Effector memory CD8-positive, alpha-beta T cell (primary cell): ENCODE results near the gene KIRREL3.

ENCODE experiments used
- ATAC-seq: fragments of 150-1000 bp; cut with Tn5 transposase; replicated peaks from 2 replicates; pipeline ENCODE4 v1.10.0; 2021; ENCODE audit warnings: mild to moderate bottlenecking, moderate library complexity
- DNase-seq, 3 experiments: peaks; one replicate each; pipeline ENCODE4 v3.0.0; 2021
- H3K27ac Mint-ChIP-seq, 2 donors: one replicate each; pipeline ENCODE4 v1.8.0; 2022; ENCODE audit warnings: mild to moderate bottlenecking in 2 of 2, mixed read lengths in 2 of 2, moderate library complexity in 2 of 2
- H3K27me3 Mint-ChIP-seq, 2 donors: one replicate each; pipeline ENCODE4 v1.8.0; 2022; ENCODE audit warnings: mixed read lengths in 2 of 2
- H3K36me3 Mint-ChIP-seq: one replicate; pipeline ENCODE4 v1.8.0; 2022; ENCODE audit warnings: mild to moderate bottlenecking, moderate library complexity, mixed read lengths; ENCODE audit not compliant: insufficient read depth
- H3K4me1 Mint-ChIP-seq, 2 donors: one replicate each; pipeline ENCODE4 v1.8.0; 2022; ENCODE audit warnings: low read depth in 2 of 2, mixed read lengths in 2 of 2
- H3K4me3 Mint-ChIP-seq, 2 donors: one replicate each; pipeline ENCODE4 v1.8.0; 2022; ENCODE audit warnings: mild to moderate bottlenecking in 2 of 2, mixed read lengths in 2 of 2, moderate library complexity in 2 of 2
- H3K9me3 Mint-ChIP-seq, 2 donors: one replicate each; pipeline ENCODE4 v1.8.0; 2022; ENCODE audit warnings: mixed read lengths in 2 of 2

KIRREL3 gene

DNA sequence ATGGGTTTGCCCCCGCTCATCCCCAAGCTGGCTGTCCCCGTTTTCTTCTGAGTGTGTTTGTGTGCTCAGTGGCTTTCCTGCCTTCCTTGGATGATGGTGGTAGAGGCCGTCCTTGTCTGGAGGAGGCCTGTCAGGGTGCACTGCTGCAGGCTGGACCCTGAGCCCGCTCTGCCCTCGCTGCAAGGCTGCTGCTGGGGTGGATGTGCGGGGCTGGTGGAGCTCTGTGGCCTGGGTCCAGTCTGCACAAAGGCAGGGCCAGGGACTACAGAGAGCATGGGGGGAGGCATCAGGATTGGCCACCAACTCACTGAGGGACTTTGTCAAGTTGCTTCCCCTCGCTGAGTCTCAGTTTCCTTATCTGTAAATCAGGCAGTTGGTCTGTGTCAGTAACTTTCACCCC, 275.0 kb downstream of the KIRREL3 start:
- Mint-ChIP-seq H3K36me3 (no peaks in the 10 kb centered on the region), H3K27ac (no peak overlapping the region), H3K9me3 (peaks cover 0 to 5% of the 10 kb centered on the region in 2 donors), H3K27me3 (peaks cover 9 to 15% of the 10 kb centered on the region in 2 donors), H3K4me3 (no peak overlapping the region), H3K4me1 (no peaks in the 10 kb centered on the region)
- DNase-seq (no peak), ATAC-seq (no peak)

DNA sequence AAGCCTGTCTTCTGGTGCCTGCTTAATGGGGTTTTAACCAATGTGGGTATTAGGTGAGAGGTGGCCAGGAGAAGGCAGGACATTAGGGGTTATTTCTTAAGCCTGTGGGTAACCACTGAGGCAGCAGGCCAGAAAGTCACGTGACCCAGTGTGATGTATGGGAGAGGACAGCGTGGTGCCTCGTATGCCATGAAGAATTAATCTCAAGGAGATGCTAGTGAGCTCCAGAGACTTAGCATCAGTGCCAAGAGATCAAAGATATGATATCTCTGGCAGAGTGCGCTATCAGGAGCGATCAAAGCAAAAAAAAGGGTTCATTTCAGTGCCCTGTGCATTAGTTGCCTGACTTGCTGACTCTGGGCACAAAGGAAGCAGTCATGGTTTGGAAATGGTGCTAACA, 275.5 kb downstream of the KIRREL3 start:
- Mint-ChIP-seq H3K36me3 (no peaks in the 10 kb centered on the region), H3K9me3 (peaks cover 0 to under 1% of the 10 kb centered on the region in 2 donors), H3K4me3 (no peak overlapping the region), H3K27me3 (peaks cover 4 to 19% of the 10 kb centered on the region in 2 donors), H3K27ac (no peak overlapping the region), H3K4me1 (no peaks in the 10 kb centered on the region)
- no peak for ATAC-seq
- DNase-seq: no peak

DNA sequence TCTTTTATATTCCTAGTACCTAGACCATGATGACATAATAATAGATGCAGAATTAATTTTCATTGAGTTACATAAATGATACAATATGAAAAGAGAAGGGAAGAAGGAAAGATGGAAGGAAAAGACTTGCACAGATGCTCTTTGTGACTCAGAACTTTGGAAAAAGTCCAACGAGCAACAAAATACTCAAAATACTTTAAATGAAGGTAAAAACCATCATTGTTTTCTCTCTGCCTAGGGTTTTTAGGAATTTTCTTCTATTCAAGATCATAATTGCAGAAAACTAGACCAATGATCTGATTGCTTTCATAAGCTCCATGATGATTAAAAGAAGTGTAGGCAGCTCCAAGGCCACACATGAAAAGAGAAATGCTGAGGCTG, 276.9 kb downstream of the KIRREL3 start:
- Mint-ChIP-seq H3K27ac (no peak overlapping the region), H3K27me3 (peaks cover 0 to 27% of the 10 kb centered on the region in 2 donors), H3K4me3 (no peak overlapping the region), H3K4me1 (no peaks in the 10 kb centered on the region), H3K9me3 (no peaks in the 10 kb centered on the region), H3K36me3 (no peaks in the 10 kb centered on the region)
- DNase-seq: no peak
- no peak for ATAC-seq

DNA sequence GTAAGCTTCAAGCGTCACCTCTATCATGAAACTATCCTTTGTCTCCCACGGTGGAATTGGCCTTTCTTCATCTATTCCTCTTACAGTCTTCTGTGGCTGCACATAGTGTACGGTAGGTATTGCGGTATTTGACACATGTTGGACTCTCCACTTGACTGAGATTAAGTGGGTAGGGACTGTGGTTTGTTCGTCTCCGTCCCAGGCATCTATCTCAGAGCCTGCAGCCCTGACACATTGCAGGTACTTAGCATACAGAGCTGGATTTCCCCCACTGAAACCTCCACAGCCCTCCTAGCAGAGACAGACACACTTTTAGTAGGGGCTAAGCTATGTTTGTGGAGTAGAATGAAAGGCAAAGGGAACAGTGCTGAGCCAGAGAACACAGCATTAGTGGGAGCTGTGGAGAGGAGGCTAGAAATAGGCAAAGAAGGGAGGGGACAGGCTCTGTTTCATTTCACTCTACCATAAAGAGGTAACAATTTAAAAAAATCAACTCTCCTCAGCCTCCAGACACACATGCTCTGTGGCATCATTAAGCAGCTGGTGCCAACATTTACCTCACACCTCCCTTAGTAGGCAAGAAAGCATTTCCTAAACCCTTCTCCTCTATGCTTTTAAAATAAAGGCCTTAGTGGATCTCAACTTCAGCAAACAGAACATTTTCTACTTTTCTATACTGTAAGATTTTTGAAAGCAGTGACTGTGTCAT, 277.5 kb downstream of the KIRREL3 start:
- no peak for ATAC-seq
- no peak overlapping the region for H3K4me3 Mint-ChIP-seq
- no peak overlapping the region for H3K27ac Mint-ChIP-seq
- no peaks in the 10 kb centered on the region for H3K4me1 Mint-ChIP-seq
- no peaks in the 10 kb centered on the region for H3K36me3 Mint-ChIP-seq
- peaks cover 0 to 28% of the 10 kb centered on the region in 2 donors for H3K27me3 Mint-ChIP-seq
- H3K9me3 Mint-ChIP-seq: no peaks in the 10 kb centered on the region
- no peak for DNase-seq

DNA sequence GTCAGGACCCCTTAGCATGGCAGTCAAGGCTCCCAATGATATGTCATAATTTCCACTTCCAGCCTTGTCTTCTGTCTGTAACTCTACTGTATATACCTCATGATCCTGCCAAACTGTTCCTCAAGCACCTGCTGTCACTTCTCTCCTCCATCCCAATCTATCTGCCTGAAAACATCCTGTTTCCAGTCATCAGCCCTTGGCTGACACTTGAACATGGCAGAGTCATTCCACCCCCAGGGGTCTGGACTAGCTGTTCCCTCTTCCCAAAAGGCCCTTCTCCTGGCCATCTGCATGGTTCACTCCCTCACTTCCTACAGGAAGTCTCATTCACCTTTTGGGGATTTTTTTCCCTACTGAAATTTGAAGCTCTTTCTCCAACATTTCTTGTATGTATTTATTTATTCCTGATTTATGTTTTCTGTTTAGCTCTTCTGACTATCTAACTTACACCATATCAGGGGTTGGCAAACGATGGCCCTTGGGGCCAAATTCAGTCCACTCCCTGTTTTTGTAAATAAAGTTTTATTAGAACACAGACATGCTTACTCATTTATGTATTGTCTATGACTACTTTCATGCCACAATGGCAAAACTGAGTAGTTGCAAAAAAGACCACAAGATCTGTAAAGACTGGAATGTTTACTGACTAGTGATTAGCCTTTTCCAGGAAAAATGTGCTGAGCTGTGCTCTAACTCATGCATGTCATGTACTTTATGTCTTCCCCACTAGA, 278.4 kb downstream of the KIRREL3 start:
- H3K36me3 Mint-ChIP-seq: no peaks in the 10 kb centered on the region
- H3K4me1 Mint-ChIP-seq: no peaks in the 10 kb centered on the region
- DNase-seq (no peak), ATAC-seq (no peak)
- no peak overlapping the region for H3K27ac Mint-ChIP-seq
- H3K27me3 Mint-ChIP-seq: peaks cover 0 to 28% of the 10 kb centered on the region in 2 donors
- H3K4me3 Mint-ChIP-seq: no peak overlapping the region
- H3K9me3 Mint-ChIP-seq: no peaks in the 10 kb centered on the region

DNA sequence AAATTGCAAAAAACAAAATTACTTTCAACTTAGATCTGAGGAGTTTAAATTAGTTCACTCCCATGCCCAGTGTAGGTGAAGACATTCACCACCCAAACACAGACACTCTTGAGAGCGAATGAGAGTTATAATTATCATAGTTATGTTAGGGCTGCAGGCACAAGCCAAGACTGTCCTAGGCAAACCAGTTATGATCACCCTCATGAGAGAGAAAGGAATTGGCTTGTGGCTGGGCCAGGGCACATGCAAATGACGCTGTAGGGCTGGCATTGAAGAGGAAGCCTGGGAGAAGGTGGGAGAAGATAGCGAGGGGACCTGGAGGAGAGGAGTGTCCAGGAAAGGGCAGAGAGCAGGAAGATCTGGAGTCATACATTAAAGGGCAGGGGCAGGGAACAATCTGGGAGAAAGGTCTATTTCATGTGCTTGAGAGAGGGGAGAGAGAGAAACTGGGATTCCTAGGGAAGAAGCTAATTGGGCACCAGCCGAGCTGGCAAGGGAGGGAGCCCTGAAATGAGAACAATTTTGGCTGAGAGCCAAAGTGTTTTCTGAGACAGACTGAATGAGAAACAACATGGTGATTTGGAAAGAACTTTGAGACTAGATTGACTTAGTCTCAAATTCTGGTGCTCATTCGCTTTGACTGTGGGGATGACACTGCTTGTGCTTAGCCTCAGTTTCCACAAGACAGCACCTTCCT, 279.9 kb downstream of the KIRREL3 start:
- ATAC-seq: no peak
- no peaks in the 10 kb centered on the region for H3K36me3 Mint-ChIP-seq
- H3K9me3 Mint-ChIP-seq: no peaks in the 10 kb centered on the region
- H3K27ac Mint-ChIP-seq: no peak overlapping the region
- H3K27me3 Mint-ChIP-seq: peaks cover 0 to 28% of the 10 kb centered on the region in 2 donors
- H3K4me3 Mint-ChIP-seq: no peak overlapping the region
- no peaks in the 10 kb centered on the region for H3K4me1 Mint-ChIP-seq
- DNase-seq: no peak

DNA sequence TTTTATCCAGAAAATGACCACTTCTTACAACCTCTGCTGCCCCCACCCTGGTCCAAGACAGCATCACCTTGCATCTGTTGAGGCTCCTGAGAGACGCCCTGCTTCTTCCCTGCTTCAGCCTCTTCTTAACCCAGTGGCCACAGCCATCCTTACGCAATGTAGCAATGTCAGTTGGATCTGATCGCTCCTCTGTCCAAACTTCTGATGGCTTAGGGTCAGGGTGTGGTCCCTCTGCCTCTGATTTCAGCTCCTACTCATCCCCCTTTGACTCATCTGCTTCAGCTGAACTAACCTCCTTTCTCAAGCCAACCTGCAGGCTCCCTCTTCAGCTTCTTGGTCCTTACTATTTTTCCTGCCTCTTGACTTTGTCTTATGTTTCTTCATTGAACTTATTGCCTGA, 280.8 kb downstream of the KIRREL3 start:
- H3K27me3 Mint-ChIP-seq: peaks cover 0 to 28% of the 10 kb centered on the region in 2 donors
- no peaks in the 10 kb centered on the region for H3K9me3 Mint-ChIP-seq
- ATAC-seq: no peak
- no peaks in the 10 kb centered on the region for H3K4me1 Mint-ChIP-seq
- H3K27ac Mint-ChIP-seq: no peak overlapping the region
- no peaks in the 10 kb centered on the region for H3K36me3 Mint-ChIP-seq
- no peak for DNase-seq
- no peak overlapping the region for H3K4me3 Mint-ChIP-seq

DNA sequence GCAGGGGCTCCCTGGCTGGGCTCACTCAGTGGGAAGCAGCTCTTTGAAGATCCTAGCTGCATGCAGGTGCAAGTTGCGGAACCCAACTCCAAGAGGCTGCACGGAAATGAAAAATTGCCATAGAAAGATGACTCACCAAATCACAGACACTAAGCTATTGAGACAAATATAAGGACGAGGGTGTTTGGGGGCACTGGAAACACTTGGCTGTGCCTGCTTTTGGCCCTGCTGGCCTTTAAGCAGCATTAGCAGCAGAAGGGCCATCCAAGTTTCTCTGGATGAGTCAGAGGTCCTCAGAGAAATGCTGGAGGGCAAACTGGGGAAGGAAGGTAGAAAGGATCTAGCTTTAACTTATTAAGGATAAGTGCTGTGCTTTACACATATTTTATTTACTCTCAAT, 282.3 kb downstream of the KIRREL3 start:
- DNase-seq: no peak
- Mint-ChIP-seq H3K27ac (peak overlapping the region in 1 of 2 donors; percentile 27), H3K27me3 (peaks cover 8 to 30% of the 10 kb centered on the region in 2 donors), H3K9me3 (no peaks in the 10 kb centered on the region), H3K36me3 (no peaks in the 10 kb centered on the region), H3K4me3 (no peak overlapping the region), H3K4me1 (no peaks in the 10 kb centered on the region)
- no peak for ATAC-seq

DNA sequence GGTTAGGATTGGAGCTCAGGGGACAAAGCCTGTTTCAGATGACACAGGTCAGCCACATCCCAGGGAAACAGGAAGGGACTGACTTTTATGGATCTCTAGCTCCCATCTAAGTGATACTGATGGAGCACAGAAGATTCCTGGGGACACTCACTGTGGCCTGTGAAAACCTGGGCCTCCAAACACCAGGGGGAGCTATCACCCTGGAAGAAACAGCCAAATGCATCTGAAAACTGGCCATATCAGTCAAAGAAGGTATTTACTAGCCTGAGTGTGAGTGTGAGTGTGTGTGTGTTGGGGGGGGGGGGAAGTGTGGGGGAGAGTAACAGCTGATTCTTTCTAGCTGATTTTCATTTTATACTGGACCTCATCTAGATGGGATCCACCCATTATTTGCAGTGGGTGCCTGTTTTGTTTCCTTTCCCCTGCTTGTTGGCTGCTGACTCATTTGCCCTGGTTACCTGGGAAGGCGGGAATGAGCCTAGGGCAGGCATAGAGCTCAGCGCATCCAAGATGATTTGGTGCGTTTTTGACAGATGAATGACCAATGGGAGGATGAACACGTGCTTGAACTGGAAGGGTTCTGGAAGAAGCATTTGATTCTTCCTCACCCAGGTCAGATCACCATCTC, 284.0 kb downstream of the KIRREL3 start:
- Mint-ChIP-seq H3K27me3 (peaks cover 19 to 35% of the 10 kb centered on the region in 2 donors), H3K4me1 (no peaks in the 10 kb centered on the region), H3K36me3 (no peaks in the 10 kb centered on the region), H3K27ac (no peak overlapping the region), H3K4me3 (no peak overlapping the region), H3K9me3 (no peaks in the 10 kb centered on the region)
- ATAC-seq (peak; percentile 32), DNase-seq (peak in 2 of 3 experiments; percentile 28 to 29)

DNA sequence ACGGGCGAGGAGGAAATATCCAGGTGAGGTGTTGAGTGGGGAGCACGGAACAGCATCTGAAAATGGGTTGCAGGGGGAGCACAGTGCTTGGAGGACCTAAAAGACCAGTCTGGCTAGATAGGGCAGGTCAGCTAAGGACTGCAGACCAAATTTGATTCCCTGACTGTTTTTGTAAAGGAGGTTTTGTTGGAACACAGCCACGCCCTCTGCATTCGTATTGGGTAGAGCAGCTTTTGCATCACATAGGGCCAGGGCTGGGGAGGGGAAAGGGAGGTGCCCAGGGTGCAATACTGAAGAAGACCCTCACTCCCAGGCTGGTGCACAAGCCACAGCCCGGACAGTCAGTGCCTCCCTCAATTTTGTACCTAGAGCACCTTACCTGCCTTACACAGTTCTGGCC, 286.8 kb downstream of the KIRREL3 start:
- Mint-ChIP-seq H3K27ac (no peak overlapping the region), H3K27me3 (peaks cover 17 to 37% of the 10 kb centered on the region in 2 donors), H3K9me3 (no peaks in the 10 kb centered on the region)

DNA sequence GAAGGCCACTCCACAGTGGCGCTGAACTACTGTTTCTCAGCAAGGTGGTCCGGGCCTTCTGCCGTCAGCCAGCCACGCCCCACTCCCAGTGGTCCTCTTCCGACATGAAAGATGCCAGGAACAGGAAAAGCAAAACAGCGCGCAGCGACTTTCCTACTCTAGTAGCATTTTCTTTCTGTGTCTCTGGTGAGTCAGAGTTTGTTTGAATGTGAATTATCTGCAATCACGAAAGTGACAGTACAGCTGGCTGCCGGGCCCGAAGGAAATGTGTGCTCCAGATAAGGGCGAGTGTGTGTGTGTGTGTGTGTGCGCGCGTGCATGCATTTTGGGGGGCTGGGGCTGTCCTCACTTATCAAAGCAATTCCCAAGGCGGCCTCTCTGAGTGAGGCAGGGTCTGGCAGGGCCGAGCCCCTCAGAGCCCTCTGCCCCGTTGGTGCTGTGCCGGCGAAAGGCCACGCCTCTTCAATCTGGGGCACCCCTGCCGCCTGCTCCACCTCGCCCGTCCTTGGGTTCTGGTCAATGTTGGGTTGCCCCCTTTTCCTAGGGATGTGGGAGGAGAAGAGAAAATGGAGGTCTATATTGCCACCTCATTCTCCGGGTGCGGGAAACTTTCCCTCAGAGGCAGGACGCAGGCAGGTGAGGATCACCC, 288.5 kb downstream of the KIRREL3 start:
- no peak for DNase-seq

More for the DNA sequence above, 286.8 kb downstream of the KIRREL3 start:
- H3K4me3 Mint-ChIP-seq: no peak overlapping the region
- ATAC-seq (no peak), DNase-seq (no peak)
- H3K36me3 Mint-ChIP-seq: no peaks in the 10 kb centered on the region
- no peaks in the 10 kb centered on the region for H3K4me1 Mint-ChIP-seq

DNA sequence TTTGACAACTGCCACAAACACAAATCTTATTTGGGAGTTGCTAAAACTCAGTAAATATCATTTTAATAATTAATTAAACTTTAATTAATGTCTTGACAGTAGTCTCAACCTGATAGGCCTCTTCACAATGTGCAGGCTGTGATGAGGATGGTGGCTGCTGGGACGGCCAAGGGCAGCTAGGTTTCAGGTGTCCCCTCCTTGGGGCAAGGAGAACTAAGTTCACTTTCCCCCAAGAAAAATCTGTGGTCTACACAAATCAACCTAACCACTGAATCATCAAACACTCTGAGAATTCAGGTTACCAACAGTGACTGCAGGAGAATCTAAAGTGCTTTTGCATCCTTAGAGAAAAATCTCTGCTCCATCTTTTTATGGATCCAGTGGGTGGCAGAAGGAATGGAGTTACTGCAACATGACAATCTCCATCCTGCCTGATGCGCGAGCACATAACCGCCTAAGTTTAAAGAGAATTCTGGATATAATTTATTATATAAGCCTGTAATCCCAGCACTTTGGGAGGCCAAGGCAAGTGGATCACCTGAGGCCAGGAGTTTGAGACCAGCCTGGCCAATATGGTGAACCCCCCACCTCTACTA, 289.7 kb downstream of the KIRREL3 start:
- H3K4me3 Mint-ChIP-seq: no peak overlapping the region
- no peaks in the 10 kb centered on the region for H3K9me3 Mint-ChIP-seq
- DNase-seq (no peak), ATAC-seq (no peak)
- H3K27ac Mint-ChIP-seq: no peak overlapping the region
- H3K27me3 Mint-ChIP-seq: peaks cover 19 to 50% of the 10 kb centered on the region in 2 donors
- H3K36me3 Mint-ChIP-seq: no peaks in the 10 kb centered on the region
- no peaks in the 10 kb centered on the region for H3K4me1 Mint-ChIP-seq

More for the DNA sequence above, 288.5 kb downstream of the KIRREL3 start:
- ATAC-seq: no peak
- Mint-ChIP-seq H3K4me1 (no peaks in the 10 kb centered on the region), H3K27ac (no peak overlapping the region), H3K4me3 (no peak overlapping the region), H3K9me3 (no peaks in the 10 kb centered on the region), H3K27me3 (peaks cover 19 to 50% of the 10 kb centered on the region in 2 donors), H3K36me3 (no peaks in the 10 kb centered on the region)

DNA sequence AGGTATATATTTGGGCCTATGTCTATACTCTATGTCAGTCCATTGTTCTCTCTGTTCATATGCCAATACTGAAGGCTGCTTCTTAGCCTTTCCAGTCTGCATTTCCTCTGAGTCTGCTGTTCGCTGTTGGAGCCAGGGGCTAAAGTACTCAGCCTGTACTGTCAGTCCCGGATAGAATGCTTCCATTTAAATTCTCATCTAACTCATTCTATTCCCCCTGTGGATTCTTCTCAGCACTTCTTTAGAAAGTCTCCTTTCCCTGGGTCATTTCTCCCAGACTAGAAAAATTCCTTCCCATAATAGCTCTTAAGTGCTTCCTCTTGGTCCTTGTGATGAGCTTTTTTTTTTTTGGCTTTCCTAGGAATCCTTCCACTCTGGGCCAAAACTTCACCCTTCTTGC, 293.1 kb downstream of the KIRREL3 start:
- Mint-ChIP-seq H3K4me1 (no peaks in the 10 kb centered on the region), H3K27me3 (peaks cover 9 to 35% of the 10 kb centered on the region in 2 donors), H3K27ac (no peak overlapping the region), H3K36me3 (no peaks in the 10 kb centered on the region), H3K9me3 (no peaks in the 10 kb centered on the region), H3K4me3 (no peak overlapping the region)
- no peak for ATAC-seq
- no peak for DNase-seq
